ENCODE measurements around the gene GOLT1A. TPM values are rescaled to one million over a fixed set of nuclear protein-coding genes. Genes with fewer than 3 reads are reported as not detected.

GOLT1A gene
- total and polyA plus RNA-seq, 2 of the 8 experiments (the other 6 are each of a cell fraction or from before 2014, with no cell fraction given), result 7.5 to 8.5 TPM

DNA sequence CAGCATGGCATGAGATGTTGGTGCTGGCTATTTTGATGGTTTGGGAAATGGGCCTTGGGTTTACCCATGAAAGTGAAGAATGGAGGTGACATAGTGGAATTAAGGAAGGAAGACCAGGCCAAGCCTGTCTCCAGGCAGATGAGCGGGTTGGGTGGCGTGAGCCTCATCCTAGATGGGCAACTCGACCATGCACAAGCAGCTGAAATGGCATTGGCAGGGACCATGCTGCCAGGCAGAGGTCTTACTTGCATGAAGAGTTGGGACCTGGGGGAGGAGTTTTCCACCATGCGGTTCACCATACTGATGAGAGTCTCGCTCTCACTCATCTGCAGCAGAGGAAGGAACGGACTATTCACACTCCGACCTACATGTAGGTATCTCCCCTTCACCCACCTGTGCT, 37.5 kb upstream of the GOLT1A start (continued):
- TF ChIP-seq, protein P1, sequence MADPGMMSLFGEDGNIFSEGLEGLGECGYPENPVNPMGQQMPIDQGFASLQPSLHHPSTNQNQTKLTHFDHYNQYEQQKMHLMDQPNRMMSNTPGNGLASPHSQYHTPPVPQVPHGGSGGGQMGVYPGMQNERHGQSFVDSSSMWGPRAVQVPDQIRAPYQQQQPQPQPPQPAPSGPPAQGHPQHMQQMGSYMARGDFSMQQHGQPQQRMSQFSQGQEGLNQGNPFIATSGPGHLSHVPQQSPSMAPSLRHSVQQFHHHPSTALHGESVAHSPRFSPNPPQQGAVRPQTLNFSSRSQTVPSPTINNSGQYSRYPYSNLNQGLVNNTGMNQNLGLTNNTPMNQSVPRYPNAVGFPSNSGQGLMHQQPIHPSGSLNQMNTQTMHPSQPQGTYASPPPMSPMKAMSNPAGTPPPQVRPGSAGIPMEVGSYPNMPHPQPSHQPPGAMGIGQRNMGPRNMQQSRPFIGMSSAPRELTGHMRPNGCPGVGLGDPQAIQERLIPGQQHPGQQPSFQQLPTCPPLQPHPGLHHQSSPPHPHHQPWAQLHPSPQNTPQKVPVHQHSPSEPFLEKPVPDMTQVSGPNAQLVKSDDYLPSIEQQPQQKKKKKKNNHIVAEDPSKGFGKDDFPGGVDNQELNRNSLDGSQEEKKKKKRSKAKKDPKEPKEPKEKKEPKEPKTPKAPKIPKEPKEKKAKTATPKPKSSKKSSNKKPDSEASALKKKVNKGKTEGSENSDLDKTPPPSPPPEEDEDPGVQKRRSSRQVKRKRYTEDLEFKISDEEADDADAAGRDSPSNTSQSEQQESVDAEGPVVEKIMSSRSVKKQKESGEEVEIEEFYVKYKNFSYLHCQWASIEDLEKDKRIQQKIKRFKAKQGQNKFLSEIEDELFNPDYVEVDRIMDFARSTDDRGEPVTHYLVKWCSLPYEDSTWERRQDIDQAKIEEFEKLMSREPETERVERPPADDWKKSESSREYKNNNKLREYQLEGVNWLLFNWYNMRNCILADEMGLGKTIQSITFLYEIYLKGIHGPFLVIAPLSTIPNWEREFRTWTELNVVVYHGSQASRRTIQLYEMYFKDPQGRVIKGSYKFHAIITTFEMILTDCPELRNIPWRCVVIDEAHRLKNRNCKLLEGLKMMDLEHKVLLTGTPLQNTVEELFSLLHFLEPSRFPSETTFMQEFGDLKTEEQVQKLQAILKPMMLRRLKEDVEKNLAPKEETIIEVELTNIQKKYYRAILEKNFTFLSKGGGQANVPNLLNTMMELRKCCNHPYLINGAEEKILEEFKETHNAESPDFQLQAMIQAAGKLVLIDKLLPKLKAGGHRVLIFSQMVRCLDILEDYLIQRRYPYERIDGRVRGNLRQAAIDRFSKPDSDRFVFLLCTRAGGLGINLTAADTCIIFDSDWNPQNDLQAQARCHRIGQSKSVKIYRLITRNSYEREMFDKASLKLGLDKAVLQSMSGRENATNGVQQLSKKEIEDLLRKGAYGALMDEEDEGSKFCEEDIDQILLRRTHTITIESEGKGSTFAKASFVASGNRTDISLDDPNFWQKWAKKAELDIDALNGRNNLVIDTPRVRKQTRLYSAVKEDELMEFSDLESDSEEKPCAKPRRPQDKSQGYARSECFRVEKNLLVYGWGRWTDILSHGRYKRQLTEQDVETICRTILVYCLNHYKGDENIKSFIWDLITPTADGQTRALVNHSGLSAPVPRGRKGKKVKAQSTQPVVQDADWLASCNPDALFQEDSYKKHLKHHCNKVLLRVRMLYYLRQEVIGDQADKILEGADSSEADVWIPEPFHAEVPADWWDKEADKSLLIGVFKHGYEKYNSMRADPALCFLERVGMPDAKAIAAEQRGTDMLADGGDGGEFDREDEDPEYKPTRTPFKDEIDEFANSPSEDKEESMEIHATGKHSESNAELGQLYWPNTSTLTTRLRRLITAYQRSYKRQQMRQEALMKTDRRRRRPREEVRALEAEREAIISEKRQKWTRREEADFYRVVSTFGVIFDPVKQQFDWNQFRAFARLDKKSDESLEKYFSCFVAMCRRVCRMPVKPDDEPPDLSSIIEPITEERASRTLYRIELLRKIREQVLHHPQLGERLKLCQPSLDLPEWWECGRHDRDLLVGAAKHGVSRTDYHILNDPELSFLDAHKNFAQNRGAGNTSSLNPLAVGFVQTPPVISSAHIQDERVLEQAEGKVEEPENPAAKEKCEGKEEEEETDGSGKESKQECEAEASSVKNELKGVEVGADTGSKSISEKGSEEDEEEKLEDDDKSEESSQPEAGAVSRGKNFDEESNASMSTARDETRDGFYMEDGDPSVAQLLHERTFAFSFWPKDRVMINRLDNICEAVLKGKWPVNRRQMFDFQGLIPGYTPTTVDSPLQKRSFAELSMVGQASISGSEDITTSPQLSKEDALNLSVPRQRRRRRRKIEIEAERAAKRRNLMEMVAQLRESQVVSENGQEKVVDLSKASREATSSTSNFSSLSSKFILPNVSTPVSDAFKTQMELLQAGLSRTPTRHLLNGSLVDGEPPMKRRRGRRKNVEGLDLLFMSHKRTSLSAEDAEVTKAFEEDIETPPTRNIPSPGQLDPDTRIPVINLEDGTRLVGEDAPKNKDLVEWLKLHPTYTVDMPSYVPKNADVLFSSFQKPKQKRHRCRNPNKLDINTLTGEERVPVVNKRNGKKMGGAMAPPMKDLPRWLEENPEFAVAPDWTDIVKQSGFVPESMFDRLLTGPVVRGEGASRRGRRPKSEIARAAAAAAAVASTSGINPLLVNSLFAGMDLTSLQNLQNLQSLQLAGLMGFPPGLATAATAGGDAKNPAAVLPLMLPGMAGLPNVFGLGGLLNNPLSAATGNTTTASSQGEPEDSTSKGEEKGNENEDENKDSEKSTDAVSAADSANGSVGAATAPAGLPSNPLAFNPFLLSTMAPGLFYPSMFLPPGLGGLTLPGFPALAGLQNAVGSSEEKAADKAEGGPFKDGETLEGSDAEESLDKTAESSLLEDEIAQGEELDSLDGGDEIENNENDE (IDR thresholded peaks at IDR 0.05; ENCODE audit: insufficient replicate concordance, low read length), result no peak
- TF ChIP-seq GTF2F1 (IDR thresholded peaks at IDR 0.05; ENCODE audit: borderline replicate concordance, low read depth, low read length), result no peak
- no peak for TF ChIP-seq NRF1 (IDR thresholded peaks at IDR 0.05; ENCODE audit: low read depth, low read length)
- TF ChIP-seq JUN (IDR thresholded peaks at IDR 0.05; ENCODE audit: low read depth, low read length), result no peak
- TF ChIP-seq TAF7 (optimal IDR thresholded peaks at IDR 0.05; ENCODE audit: borderline replicate concordance, low read depth, low read length), result no peak
- TF ChIP-seq CREB1 (IDR thresholded peaks at IDR 0.05), result no peak
- TF ChIP-seq BRCA1 (IDR thresholded peaks at IDR 0.05; ENCODE audit: low read depth, low read length), result no peak
- TF ChIP-seq RBBP5 (IDR thresholded peaks at IDR 0.05; ENCODE audit: borderline replicate concordance, low read depth, low read length), result no peak
- no peak for TF ChIP-seq SAP30 (IDR thresholded peaks at IDR 0.05; ENCODE audit: insufficient read depth, insufficient replicate concordance, low read length)
- no peak for TF ChIP-seq CEBPB (IDR thresholded peaks at IDR 0.05; ENCODE audit: low read depth, low read length)
